SK-N-MC (cell line): Measurements from ENCODE around the gene GLT6D1.
"Not testable (repeated sequence)": the region's sequence is repeated elsewhere in the genome, so short reads cannot be mapped to it uniquely, and the experiment has no call there.

Experiments
- EZH2 ChIP-seq: fragments of 200-600 bp; sonication (generic); IDR thresholded peaks from one replicate; pipeline ENCODE4 v1.6.1; 2017; ENCODE audit warnings: antibody characterized with exemption
- POLR2AphosphoS5 ChIP-seq: IDR thresholded peaks from 2 replicates; pipeline ENCODE4 v1.6.1; 2012; ENCODE audit warnings: mild to moderate bottlenecking, low read depth, low read length, borderline replicate concordance

GRCh38 chr9:135636930-135637530 lies 2.3 kb downstream of the GLT6D1 start:
- not testable (repeated sequence) for TF ChIP-seq POLR2AphosphoS5, EZH2
